IMR-90 (cell line): Measurements from ENCODE around the gene ZNF341. TPM values are rescaled to one million over a fixed set of nuclear protein-coding genes. Genes with fewer than 3 reads are reported as not detected.

ENCODE experiments used
- ATAC-seq: fragments of 200-7000 bp; cut with Tn5 transposase; 2 replicates; pipeline ENCODE4 v1.9.1; 2020; ENCODE audit warnings: low read depth, mild to moderate bottlenecking, moderate library complexity
- BruUV-seq: library from RNA; stranded (reverse); fragments of 400-500 nt; replicated peaks from 2 replicates; lab custom pipeline; 2021; lab: Mats Ljungman, UMichigan
- CTCF ChIA-PET: fragments of 300-600 bp; formaldehyde crosslinking; extraction: SDS; loops from one replicate; lab custom pipeline; 2021; ENCODE audit warnings: antibody characterized with exemption; lab: Yijun Ruan, JAX
- POLR2A ChIA-PET: fragments of 300-600 bp; sonication (Branson Sonifier 250); formaldehyde crosslinking; loops from one replicate; lab custom pipeline; 2022; ENCODE audit warnings: antibody characterized with exemption; ENCODE audit not compliant: unreplicated experiment; lab: Charles Lee
- DNase-seq: peaks from one replicate; pipeline ENCODE4 v3.0.0; 2013
- H2AFZ ChIP-seq: replicated peaks from 2 replicates; pipeline ENCODE3; 2013; ENCODE audit warnings: low read length, mild to moderate bottlenecking; ENCODE audit not compliant: poor library complexity
- H2AK5ac ChIP-seq: 2 replicates; pipeline ENCODE4 v1.6.1; 2013; ENCODE audit warnings: low read depth, low read length, inconsistent platforms
- H2AK9ac ChIP-seq: replicated peaks from 2 replicates; pipeline ENCODE3; 2013; ENCODE audit warnings: mild to moderate bottlenecking, low read depth, low read length, moderate library complexity; ENCODE audit not compliant: poor library complexity
- H2BK120ac ChIP-seq: 2 replicates; pipeline ENCODE4 v1.6.1; 2013; ENCODE audit warnings: low read depth, low read length, inconsistent platforms
- H2BK15ac ChIP-seq: 3 replicates; pipeline ENCODE4 v1.6.1; 2013; ENCODE audit warnings: low read depth, low read length, inconsistent platforms
- H2BK20ac ChIP-seq: 2 replicates; pipeline ENCODE4 v1.6.1; 2013; ENCODE audit warnings: low read depth, mild to moderate bottlenecking, inconsistent platforms, low read length, moderate library complexity
- H2BK5ac ChIP-seq: 2 replicates; pipeline ENCODE4 v1.6.1; 2013; ENCODE audit warnings: mild to moderate bottlenecking, low read depth, low read length, inconsistent platforms; ENCODE audit not compliant: poor library complexity, severe bottlenecking
- H3K14ac ChIP-seq: replicated peaks from 2 replicates; pipeline ENCODE4 v1.6.1; 2013; ENCODE audit warnings: low read depth, low read length, inconsistent platforms
- H3K18ac ChIP-seq: 2 replicates; pipeline ENCODE4 v1.6.1; 2013; ENCODE audit warnings: low read depth, low read length, control low read depth
- H3K23ac ChIP-seq: 2 replicates; pipeline ENCODE4 v1.6.1; 2013; ENCODE audit warnings: low read depth, low read length, inconsistent platforms
- H3K27ac ChIP-seq: 2 replicates; pipeline ENCODE4 v1.5.1; 2013; ENCODE audit warnings: mild to moderate bottlenecking, control low read depth, low read length; ENCODE audit not compliant: insufficient read depth
- H3K27me3 ChIP-seq: 2 replicates; pipeline ENCODE4 v1.6.1; 2013; ENCODE audit warnings: low read length; ENCODE audit not compliant: control insufficient read depth, insufficient read depth
- H3K36me3 ChIP-seq: 2 replicates; pipeline ENCODE4 v1.6.1; 2013; ENCODE audit warnings: low read length, mixed read lengths; ENCODE audit not compliant: control insufficient read depth, insufficient read depth
- H3K4ac ChIP-seq: 2 replicates; pipeline ENCODE4 v1.6.1; 2013; ENCODE audit warnings: low read depth, low read length, inconsistent platforms
- H3K4me1 ChIP-seq: 2 replicates; pipeline ENCODE4 v1.6.1; 2013; ENCODE audit warnings: low read length, mixed read lengths; ENCODE audit not compliant: control insufficient read depth, insufficient read depth
- H3K4me2 ChIP-seq: 2 replicates; pipeline ENCODE4 v1.6.1; 2013; ENCODE audit warnings: low read depth, mild to moderate bottlenecking, control low read depth, low read length, moderate library complexity
- H3K4me3 ChIP-seq: 2 replicates; pipeline ENCODE4 v1.5.1; 2013; ENCODE audit warnings: low read depth, mild to moderate bottlenecking, control low read depth, low read length, moderate library complexity; ENCODE audit not compliant: insufficient read depth
- H3K56ac ChIP-seq: 2 replicates; pipeline ENCODE4 v1.6.1; 2013; ENCODE audit warnings: low read length, inconsistent platforms; ENCODE audit not compliant: insufficient read depth; ENCODE audit errors: extremely low read depth
- H3K79me1 ChIP-seq, 2 experiments: 2 replicates each; pipeline ENCODE4 v1.6.1; 2013; ENCODE audit warnings: low read length in 2 of 2, inconsistent platforms in 1 of 2, low read depth in 1 of 2
- H3K9ac ChIP-seq: 2 replicates; pipeline ENCODE4 v1.6.1; 2013; ENCODE audit warnings: low read depth, low read length, control low read depth
- H3K9me1 ChIP-seq: 2 replicates; pipeline ENCODE4 v1.6.1; 2013; ENCODE audit warnings: low read length, inconsistent platforms; ENCODE audit not compliant: insufficient read depth
- H3K9me3 ChIP-seq: 2 replicates; pipeline ENCODE4 v1.6.1; 2013; ENCODE audit warnings: low read length; ENCODE audit not compliant: control insufficient read depth, insufficient read depth
- H4K20me1 ChIP-seq: 2 replicates; pipeline ENCODE4 v1.6.1; 2013; ENCODE audit warnings: low read length, inconsistent platforms; ENCODE audit not compliant: insufficient read depth
- H4K5ac ChIP-seq: 2 replicates; pipeline ENCODE4 v1.6.1; 2013; ENCODE audit warnings: mild to moderate bottlenecking, low read depth, low read length, control low read depth
- H4K8ac ChIP-seq, 2 experiments: 2 replicates each; pipeline ENCODE4 v1.6.1; 2013; ENCODE audit warnings: low read depth in 2 of 2, low read length in 2 of 2, control low read depth in 1 of 2, inconsistent platforms in 1 of 2
- H4K91ac ChIP-seq: 2 replicates; pipeline ENCODE4 v1.6.1; 2013; ENCODE audit warnings: low read depth, low read length, inconsistent platforms; ENCODE audit not compliant: insufficient read depth
- FOS ChIP-seq: fragments of 150-350 bp; IDR thresholded peaks from 2 replicates; pipeline ENCODE4 v1.6.1; 2016; ENCODE audit warnings: low read depth, low read length
- MAZ ChIP-seq: IDR thresholded peaks from 2 replicates; pipeline ENCODE4 v1.6.1; 2012; ENCODE audit warnings: low read depth, mild to moderate bottlenecking, low read length, improper control_type of control experiment, moderate library complexity, borderline replicate concordance
- NFE2L2 ChIP-seq: fragments of 150-350 bp; IDR thresholded peaks from 2 replicates; pipeline ENCODE4 v1.6.1; 2016; ENCODE audit warnings: low read depth, mild to moderate bottlenecking, low read length
- RAD21 ChIP-seq: IDR thresholded peaks from 2 replicates; pipeline ENCODE4 v1.6.1; 2012; ENCODE audit warnings: low read length, improper control_type of control experiment
- USF2 ChIP-seq: fragments of 150-350 bp; IDR thresholded peaks from 2 replicates; pipeline ENCODE4 v1.6.1; 2017; ENCODE audit warnings: mild to moderate bottlenecking, antibody characterized with exemption, low read length, low read depth
- WGBS, 2 experiments: methylation state at CpG; one replicate each; pipeline versions ENCODE4 v1.1.5 to v1.1.7; 2013; ENCODE audit warnings: missing lambda C conversion rate in 2 of 2; ENCODE audit not compliant: insufficient read length in 1 of 2; ENCODE audit errors: extremely low coverage in 2 of 2; 5-methylcytosine and 5-hydroxymethylcytosine counted together
- dilution Hi-C: fragments of 300-500 bp; cut with HindIII; formaldehyde crosslinking; loops from one replicate; pipeline ENCODE4 v1.14.3; 2018; ENCODE audit warnings: low sequenced_read_pairs; ENCODE audit not compliant: unreplicated experiment
- in situ Hi-C: fragments of 300-500 bp; cut with MboI; formaldehyde crosslinking; loops from 3 replicates; pipeline ENCODE4 v1.14.3; 2019; ENCODE audit warnings: low sequenced_read_pairs, inconsistent platforms, mixed read lengths
- intact Hi-C: fragments of 100-400 bp; cut with micrococcal nuclease; formaldehyde crosslinking; loops from 2 replicates; pipeline ENCODE4 v1.10.0; 2022
- polyA plus RNA-seq, 3 experiments: library from polyadenylated mRNA; depleted of rRNA; stranded (reverse); fragments of >200 nt; gene quantifications; 2 replicates each; pipeline ENCODE4 v1.2.3, GENCODE V29; 2012; ENCODE audit warnings: low replicate concordance in 1 of 3
- total RNA-seq: library from RNA; depleted of rRNA; stranded (reverse); fragments of >200 nt; gene quantifications from 2 replicates; pipeline ENCODE4 v1.2.3, GENCODE V29; 2012

Gene ZNF341
- total and polyA plus RNA-seq, 2 of the 4 experiments (the other 2 are of a cell fraction): 1.1 to 3.4 TPM

- dilution Hi-C loops: no loop called here
- POLR2A ChIA-PET: interaction anchor here (0.8 kb wide), 1 partner anchor 192 kb away, joined by 3 read pairs; no protein-coding TSS in a partner anchor
Observed at GRCh38 chr20:33709398-33709797, 22.4 kb upstream of the ZNF341 start.

More at GRCh38 chr20:33709398-33709797, 22.4 kb upstream of the ZNF341 start:
- Histone ChIP-seq H3K79me1 (0 out of 4 replicates have a peak, but pooled peaks cover 0 to 2% of the 10 kb centered on the region in 2 experiments), H2AK5ac (no peak overlapping the region), H4K8ac (no peak overlapping the region), H3K23ac (no peak overlapping the region), H2AK9ac (no peak overlapping the region), H3K9me1 (0 out of 2 replicates have a peak, but pooled peaks cover 8% of the 10 kb centered on the region), H4K20me1 (no peaks in the 10 kb centered on the region), H3K4me1 (no peaks in the 10 kb centered on the region), H4K5ac (no peak overlapping the region), H3K18ac (no peak overlapping the region), H3K27me3 (no peaks in the 10 kb centered on the region), H2AFZ (no peak overlapping the region), H3K9ac (no peak overlapping the region), H2BK120ac (no peak overlapping the region), H2BK15ac (no peak overlapping the region), H3K9me3 (no peaks in the 10 kb centered on the region), H4K91ac (no peak overlapping the region), H2BK5ac (no peak overlapping the region), H2BK20ac (no peak overlapping the region), H3K14ac (no peak overlapping the region), H3K4me3 (no peak overlapping the region), H3K4ac (no peak overlapping the region), H3K4me2 (no peak overlapping the region), H3K27ac (no peak overlapping the region), H3K56ac (no peak overlapping the region), H3K36me3 (peaks cover 8% of the 10 kb centered on the region; the same call in 1 of the 2 replicates)
- ATAC-seq: peak; percentile 48; the same call in 1 of the 2 replicates
- BruUV-seq: no TSS peak
- WGBS, 2 experiments: no CpG with 5 or more reads among the region's 2 CpGs
- in situ Hi-C loops: no loop called here
- DNase-seq: no peak
- TF ChIP-seq FOS (no peak), USF2 (no peak), RAD21 (no peak), MAZ (no peak), NFE2L2 (no peak)
- CTCF ChIA-PET: interaction anchor here (1.0 kb wide), 1 partner anchor 14 kb away, joined by 3 read pairs; no protein-coding TSS in a partner anchor
- intact Hi-C loops: no loop called here
